VCaP (cell line): Measurements from ENCODE around the gene NFYA.

Experiments used
- H3K27ac ChIP-seq: fragments of 450-650 bp; 2 replicates; pipeline ENCODE4 v1.5.1; 2017
- CTCF ChIP-seq: fragments of 450-650 bp; conservative IDR thresholded peaks from 2 replicates; pipeline ENCODE4 v1.5.1; 2017; ENCODE audit warnings: mild to moderate bottlenecking, moderate library complexity

NFYA gene

GRCh38 chr6:41055149-41055548 is 17.6 kb upstream of the NFYA start:
- no peak overlapping the region for H3K27ac ChIP-seq
- TF ChIP-seq CTCF: no peak

- no peak overlapping the region for H3K27ac ChIP-seq
- no peak for TF ChIP-seq CTCF
Measured at GRCh38 chr6:41056768-41057490, 15.8 kb upstream of the NFYA start.

- H3K27ac ChIP-seq: no peak overlapping the region
- no peak for TF ChIP-seq CTCF
Measured at GRCh38 chr6:41058783-41059181, 14.0 kb upstream of the NFYA start.

- no peak overlapping the region for H3K27ac ChIP-seq
Measured at GRCh38 chr6:41059556-41059955, 13.2 kb upstream of the NFYA start.

GRCh38 chr6:41061196-41061726 is 11.5 kb upstream of the NFYA start:
- H3K27ac ChIP-seq: no peak overlapping the region
- no peak for TF ChIP-seq CTCF

More at GRCh38 chr6:41059556-41059955, 13.2 kb upstream of the NFYA start:
- TF ChIP-seq CTCF: no peak

- H3K27ac ChIP-seq: no peak overlapping the region
- TF ChIP-seq CTCF: no peak
Measured at GRCh38 chr6:41062056-41062455, 10.7 kb upstream of the NFYA start.

- TF ChIP-seq CTCF: no peak
- H3K27ac ChIP-seq: no peak overlapping the region
Measured at GRCh38 chr6:41063884-41064285, 8.9 kb upstream of the NFYA start.
